Measurements from ENCODE around the gene ADAM12. TPM values are rescaled to one million over a fixed set of nuclear protein-coding genes. Genes with fewer than 3 reads are reported as not detected.

The ADAM12 gene
- total and polyA plus RNA-seq, 9 of the 15 experiments (the other 6 are each of a cell fraction or from before 2014, with no cell fraction given) = not detected

- Histone ChIP-seq H3K9me1 (ENCODE audit: control insufficient read depth, insufficient read depth, low read length) (no peaks in the 10 kb centered on the region), H3K9me3 (replicated peaks; ENCODE audit: control insufficient read depth, insufficient read depth, low read depth, low read length) (no peaks in the 10 kb centered on the region), H4K20me1 (replicated peaks; ENCODE audit: control insufficient read depth, insufficient read depth, low read length) (no peaks in the 10 kb centered on the region), H3K4me1 (replicated peaks in 1 of 2; ENCODE audit: control insufficient read depth in 2 of 2, insufficient read depth in 2 of 2, low read length in 2 of 2) (no peaks in the 10 kb centered on the region), H3K4me3 (no peak overlapping the region), H3K9ac (ENCODE audit: insufficient read depth in 1 of 2, low read depth in 2 of 2, low read length in 2 of 2) (no peak overlapping the region), H3K27me3 (ENCODE audit: control insufficient read depth in 2 of 2, insufficient read depth in 2 of 2, low read length in 2 of 2) (peaks cover 0 to 4% of the 10 kb centered on the region in 2 experiments; a peak in 1 of 5 replicates), H2AFZ (ENCODE audit: low read depth, low read length) (no peak overlapping the region), H3K36me3 (ENCODE audit: control insufficient read depth, insufficient read depth, low read length) (no peaks in the 10 kb centered on the region), H3K27ac (ENCODE audit: extremely low read depth, low read depth, low read length) (no peak overlapping the region), H3K4me2 (ENCODE audit: insufficient read depth, low read length) (no peak overlapping the region), H3K79me2 (ENCODE audit: control insufficient read depth, insufficient read depth, low read length) (no peaks in the 10 kb centered on the region)
- DNase-seq (ENCODE audit: extremely low read depth in 1 of 4, low spot score in 3 of 4) (no peak), ATAC-seq (no peak), FAIRE-seq (no peak)
- WGBS (ENCODE audit: insufficient coverage, low coverage, missing lambda C conversion rate) = 0% methylated on average over 4 of the region's 5 CpGs
- intact Hi-C loops (cut with micrococcal nuclease) = no loop called here
- no peak for TF ChIP-seq ZNF699 (CRISPR knock-in tag; IDR thresholded peaks at IDR 0.05; ENCODE audit: insufficient replicate concordance)
- no peak for TF ChIP-seq TCF15 (CRISPR knock-in tag; IDR thresholded peaks at IDR 0.05)
- no peak for TF ChIP-seq SRF (CRISPR knock-in tag; IDR thresholded peaks at IDR 0.05)
- TF ChIP-seq SIX5 (IDR thresholded peaks at IDR 0.05; ENCODE audit: borderline replicate concordance in 1 of 2, insufficient read depth in 1 of 2, low read depth in 1 of 2, low read length in 2 of 2) = no peak
- no peak for TF ChIP-seq ZNF143 (CRISPR knock-in tag; IDR thresholded peaks at IDR 0.05)
- no peak for TF ChIP-seq ZNF717 (CRISPR knock-in tag; IDR thresholded peaks at IDR 0.05)
- no peak for TF ChIP-seq ILF3 (IDR thresholded peaks at IDR 0.05; ENCODE audit: borderline replicate concordance)
- no peak for TF ChIP-seq ZSCAN29 (IDR thresholded peaks at IDR 0.05)
- TF ChIP-seq, protein P1, sequence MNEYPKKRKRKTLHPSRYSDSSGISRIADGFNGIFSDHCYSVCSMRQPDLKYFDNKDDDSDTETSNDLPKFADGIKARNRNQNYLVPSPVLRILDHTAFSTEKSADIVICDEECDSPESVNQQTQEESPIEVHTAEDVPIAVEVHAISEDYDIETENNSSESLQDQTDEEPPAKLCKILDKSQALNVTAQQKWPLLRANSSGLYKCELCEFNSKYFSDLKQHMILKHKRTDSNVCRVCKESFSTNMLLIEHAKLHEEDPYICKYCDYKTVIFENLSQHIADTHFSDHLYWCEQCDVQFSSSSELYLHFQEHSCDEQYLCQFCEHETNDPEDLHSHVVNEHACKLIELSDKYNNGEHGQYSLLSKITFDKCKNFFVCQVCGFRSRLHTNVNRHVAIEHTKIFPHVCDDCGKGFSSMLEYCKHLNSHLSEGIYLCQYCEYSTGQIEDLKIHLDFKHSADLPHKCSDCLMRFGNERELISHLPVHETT (CRISPR knock-in tag; conservative IDR thresholded peaks at IDR 0.05 in 1 of 2, IDR thresholded peaks at IDR 0.05 in 1 of 2) = no peak
- no peak for TF ChIP-seq FOXK2 (conservative IDR thresholded peaks at IDR 0.05 in 1 of 2, IDR thresholded peaks at IDR 0.05 in 1 of 2; ENCODE audit: low read depth in 2 of 2)
- TF ChIP-seq HDAC6 (IDR thresholded peaks at IDR 0.05; ENCODE audit: low read depth, low read length) = no peak
- no peak for TF ChIP-seq MCM3 (IDR thresholded peaks at IDR 0.05)
- no peak for TF ChIP-seq NFRKB (IDR thresholded peaks at IDR 0.05; ENCODE audit: low read depth)
- TF ChIP-seq TEAD2 (tag; IDR thresholded peaks at IDR 0.05) = no peak
- TF ChIP-seq ZNF79 (CRISPR knock-in tag; IDR thresholded peaks at IDR 0.05; ENCODE audit: low read depth) = no peak
- no peak for TF ChIP-seq HDAC1 (IDR thresholded peaks at IDR 0.05)
- no peak for TF ChIP-seq SPI1 (IDR thresholded peaks at IDR 0.05; ENCODE audit: borderline replicate concordance, low read depth, low read length)
- no TSS peak for BruUV-seq (replicated peaks)
- ChIA-PET POLR2A (no interaction called here), CTCF (ENCODE audit: low intra/inter-chr PET ratio) (no interaction called here)
- in situ Hi-C loops (cut with MboI) = no loop called here
These were observed 382.0 kb downstream of the ADAM12 start for GRCh38 chr10:126006264-126006663.

All from K562 (cell line).